Measurements from ENCODE around the gene CRCP. TPM values are rescaled to one million over a fixed set of nuclear protein-coding genes. Genes with fewer than 3 reads are reported as not detected.
A peak's percentile ranks its signal among the peaks of the same experiment; 100 is the strongest.

CRCP gene
- total RNA-seq, 1 donor from 2014 or later, result 35.5 TPM

DNA sequence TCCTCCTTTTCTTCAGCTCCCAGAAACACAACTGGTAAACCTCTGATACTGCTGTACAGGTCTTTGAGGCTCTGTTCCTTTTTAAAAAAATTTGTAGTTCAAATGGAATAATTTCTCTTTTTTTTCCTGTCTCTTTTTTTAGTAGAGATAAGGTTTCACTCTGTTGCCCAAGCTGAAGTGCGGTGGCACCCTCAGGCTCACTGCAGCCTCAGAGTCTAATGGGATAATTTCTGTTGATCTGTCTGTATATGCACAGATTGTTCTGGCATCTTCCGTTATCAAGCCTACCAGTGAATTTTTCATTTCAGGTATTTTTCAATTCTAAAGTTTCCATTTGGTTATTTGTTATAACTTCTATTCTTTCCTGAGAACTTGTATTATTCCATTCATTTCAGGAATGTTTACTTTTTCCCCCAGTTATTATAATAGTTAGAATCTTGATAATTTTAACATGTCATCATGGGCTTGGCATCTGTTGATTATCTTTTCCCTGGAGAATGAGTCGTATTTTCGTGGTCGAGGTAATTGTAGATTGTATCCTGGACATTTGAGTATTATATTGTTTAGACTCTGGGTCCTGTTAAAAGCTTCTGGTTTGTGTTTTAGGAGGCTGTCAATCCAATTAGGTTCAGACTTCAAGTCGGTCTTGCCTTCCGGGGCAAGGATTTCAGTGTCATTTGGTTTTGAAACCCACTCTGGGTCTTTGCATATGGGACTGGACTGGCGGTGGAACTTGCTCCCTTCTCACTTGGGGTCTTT lies 24.5 kb downstream of the CRCP start:
- Histone ChIP-seq H3K27me3 (ENCODE audit: low read depth) (no peaks in the 10 kb centered on the region), H3K27ac (no peak overlapping the region), H3K4me3 (no peak overlapping the region), H3K4me1 (peaks cover 27% of the 10 kb centered on the region), H3K9me3 (no peaks in the 10 kb centered on the region), H3K36me3 (peaks cover 89% of the 10 kb centered on the region)
- DNase-seq, result no peak
- ATAC-seq, result no peak
- TF ChIP-seq, protein P1, sequence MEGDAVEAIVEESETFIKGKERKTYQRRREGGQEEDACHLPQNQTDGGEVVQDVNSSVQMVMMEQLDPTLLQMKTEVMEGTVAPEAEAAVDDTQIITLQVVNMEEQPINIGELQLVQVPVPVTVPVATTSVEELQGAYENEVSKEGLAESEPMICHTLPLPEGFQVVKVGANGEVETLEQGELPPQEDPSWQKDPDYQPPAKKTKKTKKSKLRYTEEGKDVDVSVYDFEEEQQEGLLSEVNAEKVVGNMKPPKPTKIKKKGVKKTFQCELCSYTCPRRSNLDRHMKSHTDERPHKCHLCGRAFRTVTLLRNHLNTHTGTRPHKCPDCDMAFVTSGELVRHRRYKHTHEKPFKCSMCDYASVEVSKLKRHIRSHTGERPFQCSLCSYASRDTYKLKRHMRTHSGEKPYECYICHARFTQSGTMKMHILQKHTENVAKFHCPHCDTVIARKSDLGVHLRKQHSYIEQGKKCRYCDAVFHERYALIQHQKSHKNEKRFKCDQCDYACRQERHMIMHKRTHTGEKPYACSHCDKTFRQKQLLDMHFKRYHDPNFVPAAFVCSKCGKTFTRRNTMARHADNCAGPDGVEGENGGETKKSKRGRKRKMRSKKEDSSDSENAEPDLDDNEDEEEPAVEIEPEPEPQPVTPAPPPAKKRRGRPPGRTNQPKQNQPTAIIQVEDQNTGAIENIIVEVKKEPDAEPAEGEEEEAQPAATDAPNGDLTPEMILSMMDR (IDR thresholded peaks at IDR 0.05), result no peak
- intact Hi-C loops (cut with DNase I), result no loop called here

DNA sequence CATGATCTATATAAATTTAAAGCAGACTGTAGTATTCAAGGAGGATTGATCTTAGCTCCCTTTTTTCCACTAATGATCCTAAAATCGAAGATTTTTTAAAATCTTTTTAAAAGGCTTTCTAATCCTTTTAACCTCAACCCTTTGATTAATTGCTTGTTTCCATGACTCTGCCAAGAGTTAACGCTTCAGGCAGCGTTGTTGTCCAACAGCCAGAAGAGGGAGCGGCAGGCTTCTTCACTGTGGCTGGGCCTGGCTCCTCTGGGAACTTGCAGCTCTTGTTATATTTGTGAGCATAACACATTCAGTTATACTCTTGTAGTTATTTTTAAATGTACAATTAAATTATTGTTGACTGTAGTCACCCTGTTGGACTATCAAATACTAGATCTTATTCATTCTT lies 26.3 kb downstream of the CRCP start:
- no peaks in the 10 kb centered on the region for H3K9me3 ChIP-seq
- intact Hi-C loops (cut with DNase I), result no loop called here
- H3K27ac ChIP-seq, result peak overlapping the region; percentile 9
- DNase-seq, result peak; percentile 71
- peaks cover 35% of the 10 kb centered on the region for H3K4me1 ChIP-seq
- TF ChIP-seq, protein P1 (IDR thresholded peaks at IDR 0.05), result peak; percentile 64
- peak; percentile 75 to 80 for ATAC-seq
- H3K4me3 ChIP-seq, result no peak overlapping the region
- peaks cover 89% of the 10 kb centered on the region for H3K36me3 ChIP-seq
- no peaks in the 10 kb centered on the region for H3K27me3 ChIP-seq (ENCODE audit: low read depth)

DNA sequence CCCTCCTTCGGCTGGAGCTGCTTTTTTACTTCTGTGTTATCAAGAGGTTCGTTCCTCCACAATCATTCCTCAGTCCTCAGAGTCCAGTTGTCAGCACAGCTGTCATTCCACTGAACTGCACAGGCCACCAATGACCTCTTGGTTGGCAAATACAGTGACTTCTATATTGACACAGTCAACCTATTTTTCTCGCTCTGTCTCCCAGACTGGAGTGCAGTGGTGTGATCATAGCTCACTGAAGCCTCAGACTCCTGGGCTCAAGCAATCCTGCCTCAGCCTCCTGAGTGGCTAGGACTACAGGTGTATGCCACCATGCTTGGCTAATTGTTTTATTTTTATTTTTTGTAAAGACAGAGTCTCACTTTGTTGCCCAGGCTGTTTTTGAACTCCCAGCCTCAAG lies 27.7 kb downstream of the CRCP start:
- peaks cover 41% of the 10 kb centered on the region for H3K4me1 ChIP-seq
- no peak overlapping the region for H3K4me3 ChIP-seq
- intact Hi-C loops (cut with DNase I), result no loop called here
- peak in 1 of 2 donors; percentile 28 for ATAC-seq
- H3K27ac ChIP-seq, result peak overlapping the region; percentile 2
- H3K9me3 ChIP-seq, result no peaks in the 10 kb centered on the region
- TF ChIP-seq, protein P1 (IDR thresholded peaks at IDR 0.05), result no peak
- peaks cover 89% of the 10 kb centered on the region for H3K36me3 ChIP-seq
- DNase-seq, result no peak
- no peaks in the 10 kb centered on the region for H3K27me3 ChIP-seq (ENCODE audit: low read depth)

DNA sequence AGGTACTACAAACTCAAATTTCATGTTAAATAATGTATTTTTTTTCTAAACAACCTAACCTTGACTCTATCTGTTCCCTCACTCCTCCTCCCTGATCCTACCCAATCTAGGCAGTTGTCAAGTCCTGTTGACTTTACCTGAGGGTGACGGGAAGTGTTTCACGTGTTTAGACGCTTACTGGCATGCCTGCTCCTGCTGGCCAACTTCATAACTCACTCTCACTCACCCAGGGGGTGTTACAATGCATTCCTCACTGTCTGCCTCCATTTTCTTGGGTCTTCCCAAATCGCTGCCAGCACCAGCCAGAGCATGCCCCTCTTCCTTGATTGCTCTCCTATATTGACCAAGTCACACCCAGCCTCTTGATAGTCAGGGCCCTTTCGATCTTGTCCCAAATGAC lies 28.3 kb downstream of the CRCP start:
- intact Hi-C loops (cut with DNase I), result no loop called here
- Histone ChIP-seq H3K36me3 (peaks cover 91% of the 10 kb centered on the region), H3K27ac (peak overlapping the region; percentile 2), H3K4me3 (no peak overlapping the region), H3K9me3 (no peaks in the 10 kb centered on the region), H3K27me3 (ENCODE audit: low read depth) (no peaks in the 10 kb centered on the region), H3K4me1 (peaks cover 41% of the 10 kb centered on the region)
- TF ChIP-seq, protein P1 (IDR thresholded peaks at IDR 0.05), result no peak
- DNase-seq (no peak), ATAC-seq (peak; percentile 14 to 74)

DNA sequence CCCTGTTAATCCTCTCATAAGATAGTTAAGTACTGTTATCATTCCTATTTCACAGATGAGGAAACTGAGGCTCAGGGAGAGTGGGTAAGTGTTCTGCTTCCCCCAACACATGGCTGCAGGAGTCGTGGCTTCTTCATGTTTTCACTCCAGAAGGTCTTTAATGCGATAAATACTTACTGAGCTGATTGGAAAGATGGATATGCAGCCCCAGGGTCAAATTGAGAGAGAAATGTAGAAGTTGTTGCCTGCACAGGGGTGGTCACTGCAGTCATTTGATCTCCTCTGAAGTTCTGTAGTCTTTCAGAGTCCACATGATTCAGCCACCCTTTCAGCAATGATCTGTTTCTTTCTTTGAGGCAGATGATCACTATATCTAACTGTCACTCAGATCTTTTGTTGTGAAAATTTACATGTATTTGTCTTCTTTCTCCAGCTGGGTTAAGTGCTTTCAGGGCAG lies 29.3 kb downstream of the CRCP start:
- DNase-seq (no peak), ATAC-seq (no peak)
- H3K9me3 ChIP-seq, result no peaks in the 10 kb centered on the region
- peaks cover 85% of the 10 kb centered on the region for H3K36me3 ChIP-seq
- intact Hi-C loops (cut with DNase I), result no loop called here
- no peak overlapping the region for H3K4me3 ChIP-seq
- peaks cover 43% of the 10 kb centered on the region for H3K4me1 ChIP-seq
- H3K27me3 ChIP-seq (ENCODE audit: low read depth), result no peaks in the 10 kb centered on the region
- no peak overlapping the region for H3K27ac ChIP-seq
- TF ChIP-seq, protein P1 (IDR thresholded peaks at IDR 0.05), result no peak

Measured in lower lobe of right lung (tissue), 2 donors.